HG02571 (cell line): Measurements from ENCODE around the gene FBXW4.

Experiments
- ATAC-seq: cut with Tn5 transposase; IDR thresholded peaks from one replicate; pipeline ENCODE4 v1.9.1; 2021; ENCODE audit warnings: mild to moderate bottlenecking, moderate library complexity; ENCODE audit not compliant: unreplicated experiment

Gene FBXW4

GRCh38 chr10:101704331-101704730 lies 9.4 kb upstream of the FBXW4 start:
- ATAC-seq = no peak

- ATAC-seq = no peak
Measured at GRCh38 chr10:101696632-101697031, 1.7 kb upstream of the FBXW4 start.

- no peak for ATAC-seq
Measured at GRCh38 chr10:101695404-101695890, 477 bp upstream of the FBXW4 start.

GRCh38 chr10:101693978-101694673 lies 844 bp downstream of the FBXW4 start:
- ATAC-seq = peak; percentile 57

GRCh38 chr10:101693651-101693977 lies 1.4 kb downstream of the FBXW4 start:
- peak; percentile 10 for ATAC-seq

GRCh38 chr10:101691081-101691480 lies 3.9 kb downstream of the FBXW4 start:
- ATAC-seq = no peak

DNA sequence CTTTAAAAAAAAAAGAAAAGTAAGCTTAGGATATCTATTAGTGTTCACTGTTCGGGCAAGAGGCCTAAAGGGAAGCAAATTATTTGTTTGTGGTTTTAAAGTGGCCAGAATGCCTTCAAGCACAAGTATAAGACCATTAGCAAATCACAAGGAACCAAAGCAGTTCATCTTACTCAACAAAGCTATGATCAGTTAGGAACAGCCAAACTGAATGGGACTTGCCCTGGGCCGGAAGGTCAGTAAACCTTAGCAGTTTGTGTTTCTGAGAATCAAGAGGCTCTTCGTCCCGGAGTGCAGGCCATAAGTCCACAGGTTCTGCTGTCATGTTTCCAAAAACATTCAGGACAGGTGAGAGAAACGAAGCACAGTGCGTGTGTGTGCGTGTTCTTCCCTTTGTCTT lies 4.5 kb downstream of the FBXW4 start:
- ATAC-seq = no peak

DNA sequence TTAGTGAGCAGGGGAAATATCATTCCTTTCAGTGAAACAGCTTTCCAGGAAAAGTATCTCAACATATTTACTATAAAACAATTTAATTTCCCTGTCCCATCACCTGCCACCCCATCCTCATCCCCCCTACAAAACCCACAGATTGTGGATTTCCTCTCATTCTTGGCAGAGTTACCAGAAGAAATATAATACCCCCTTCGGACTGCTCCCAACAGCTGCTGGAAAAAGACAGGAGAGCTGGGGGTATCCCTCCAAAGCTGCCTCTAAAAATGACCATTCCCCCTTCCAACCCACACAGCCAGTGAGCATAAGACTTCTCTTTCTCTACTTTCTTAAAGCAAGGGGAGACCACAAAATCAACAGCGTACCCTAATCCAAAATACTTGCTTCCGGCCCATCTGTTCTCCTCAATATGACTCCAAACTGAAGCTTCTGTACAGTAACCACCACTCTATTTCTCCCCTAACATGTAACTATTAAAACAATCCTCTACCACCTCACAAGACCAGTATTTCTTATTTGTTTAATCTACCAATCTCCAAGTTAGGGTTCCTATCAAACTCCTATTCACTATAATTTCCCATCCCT lies 7.8 kb downstream of the FBXW4 start:
- ATAC-seq = no peak

DNA sequence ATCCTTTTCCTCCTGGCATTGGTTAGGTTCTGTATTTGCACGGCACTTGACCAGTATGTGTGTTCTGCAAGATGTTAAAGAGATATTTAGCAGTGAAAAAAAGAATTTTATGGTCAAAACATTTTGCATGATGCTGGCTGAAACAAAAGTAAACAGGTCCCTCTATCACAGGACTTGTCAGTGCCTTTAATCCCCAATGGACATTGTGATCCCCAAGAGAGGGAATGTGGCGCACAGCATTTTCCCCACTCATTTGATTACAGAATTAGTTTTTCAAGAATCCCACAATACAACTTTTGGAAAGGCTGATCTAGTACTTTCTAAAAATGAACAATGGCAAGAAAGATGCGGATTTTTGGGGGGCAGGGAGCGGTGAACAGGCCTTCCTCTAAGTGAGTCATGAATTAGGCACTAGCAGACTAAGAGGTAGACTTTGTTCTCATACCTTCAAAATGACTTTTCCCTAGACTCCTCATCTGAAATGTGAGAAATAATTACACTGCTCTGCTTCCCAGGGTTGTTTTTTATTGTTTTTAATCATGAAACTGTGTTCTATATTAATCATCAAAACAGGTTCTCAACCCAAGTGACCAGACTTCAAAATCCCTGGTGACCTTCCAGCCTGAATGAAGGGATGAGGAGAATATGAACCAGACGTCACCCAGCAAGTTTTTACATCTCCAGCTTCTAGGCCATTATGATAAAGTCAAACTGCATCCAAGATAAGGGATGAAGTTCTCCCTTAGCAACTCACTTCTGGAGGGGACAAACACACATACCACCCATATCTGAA lies 8.6 kb downstream of the FBXW4 start:
- ATAC-seq = no peak

DNA sequence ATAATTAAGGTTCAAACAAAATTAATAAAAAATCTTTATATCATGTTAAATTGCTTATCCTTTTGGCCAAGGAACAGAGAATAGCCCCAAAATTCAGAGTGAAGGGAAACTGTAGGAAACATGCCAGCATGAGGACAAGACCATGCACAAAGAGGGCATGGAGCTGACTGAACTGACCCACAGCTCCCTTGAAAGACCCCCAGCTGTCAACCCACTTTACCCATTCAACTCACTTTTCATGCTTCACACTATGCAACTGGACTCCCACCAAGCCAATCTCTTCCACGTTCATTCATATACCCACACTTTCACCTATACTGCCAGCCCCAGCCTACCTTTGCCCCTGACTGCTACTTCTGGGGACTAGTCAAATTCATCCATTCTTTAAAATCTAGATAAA lies 10.2 kb downstream of the FBXW4 start:
- ATAC-seq = no peak

GRCh38 chr10:101683276-101683675 lies 11.7 kb downstream of the FBXW4 start:
- ATAC-seq = no peak

GRCh38 chr10:101682172-101682825 lies 12.7 kb downstream of the FBXW4 start:
- no peak for ATAC-seq

DNA sequence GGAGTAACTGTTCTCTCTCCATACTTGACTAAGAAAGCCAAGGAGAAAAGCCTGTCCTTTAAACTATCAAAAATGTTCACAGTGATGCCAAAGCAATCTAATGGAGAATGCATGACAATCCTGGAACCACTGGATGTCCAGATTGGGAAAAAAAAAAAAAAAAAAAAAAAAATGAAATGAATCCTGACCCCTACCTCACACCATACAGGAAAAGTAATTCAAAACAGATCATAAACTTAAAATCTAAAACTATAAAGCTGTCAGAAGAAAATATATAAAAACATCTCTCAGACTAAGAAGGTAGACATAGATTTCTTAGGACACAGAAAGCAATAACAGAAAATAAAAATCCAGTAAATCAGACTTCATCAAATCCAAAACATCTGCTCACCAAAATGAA lies 18.4 kb downstream of the FBXW4 start:
- no peak for ATAC-seq

DNA sequence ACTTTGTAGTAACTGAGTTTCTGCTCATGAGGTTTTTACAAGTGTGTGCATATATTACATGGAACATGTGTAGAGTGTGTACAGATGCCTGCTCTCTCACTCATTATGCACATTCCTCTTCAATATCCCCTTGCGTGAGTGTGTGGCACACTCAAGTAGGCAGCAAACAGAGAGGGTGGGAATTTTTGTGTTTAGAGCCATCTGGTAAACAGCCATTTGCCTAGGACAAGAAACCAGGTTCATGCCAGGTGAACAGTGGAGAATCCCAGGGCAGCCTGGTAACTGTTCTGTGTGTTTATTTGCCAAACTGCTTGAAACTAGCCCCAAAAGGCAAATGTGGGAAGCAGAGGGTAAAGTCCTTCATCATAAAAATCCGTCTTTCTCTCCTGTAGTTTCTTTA lies 19.9 kb downstream of the FBXW4 start:
- ATAC-seq = no peak

DNA sequence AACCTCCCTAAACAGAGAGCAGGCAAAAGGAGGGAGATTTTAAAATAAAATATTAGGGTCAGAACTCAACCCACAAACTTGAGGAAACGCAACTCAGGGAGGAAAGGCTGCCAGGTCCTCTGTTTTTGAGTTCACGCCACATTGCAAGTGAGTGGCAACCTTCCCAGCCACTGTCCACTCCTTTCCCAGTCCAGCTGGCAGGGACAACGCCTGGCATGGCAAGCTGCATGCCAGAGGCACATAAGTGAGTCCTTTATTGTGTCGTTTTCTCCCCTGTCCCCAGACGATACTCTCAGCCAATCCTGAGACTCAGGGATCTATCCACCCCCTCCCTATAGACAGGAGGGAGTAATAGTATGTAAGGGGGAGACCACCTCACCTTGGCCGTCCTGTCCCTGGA lies 22.4 kb downstream of the FBXW4 start:
- ATAC-seq = no peak

GRCh38 chr10:101671453-101671852 lies 23.5 kb downstream of the FBXW4 start:
- no peak for ATAC-seq

DNA sequence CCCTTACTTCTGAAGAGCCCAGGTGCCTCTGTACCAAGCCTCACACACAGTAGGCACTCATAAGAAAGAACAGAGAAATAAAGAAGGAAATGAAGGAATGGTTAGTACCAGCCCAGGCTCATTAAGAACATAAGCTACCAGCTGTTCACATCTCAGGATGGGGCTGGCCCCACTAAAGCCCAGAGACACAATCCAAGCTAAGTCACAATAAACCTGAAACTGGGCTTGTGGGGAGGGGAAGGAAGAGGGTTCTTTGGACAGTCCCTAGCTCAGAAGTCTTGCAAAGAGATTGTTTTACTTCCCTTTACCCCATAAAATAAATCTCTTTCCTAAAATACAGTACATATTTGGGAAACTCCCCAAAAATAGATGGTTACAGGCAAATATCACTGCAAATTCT lies 24.3 kb downstream of the FBXW4 start:
- ATAC-seq = no peak

GRCh38 chr10:101669181-101669580 lies 25.8 kb downstream of the FBXW4 start:
- no peak for ATAC-seq

DNA sequence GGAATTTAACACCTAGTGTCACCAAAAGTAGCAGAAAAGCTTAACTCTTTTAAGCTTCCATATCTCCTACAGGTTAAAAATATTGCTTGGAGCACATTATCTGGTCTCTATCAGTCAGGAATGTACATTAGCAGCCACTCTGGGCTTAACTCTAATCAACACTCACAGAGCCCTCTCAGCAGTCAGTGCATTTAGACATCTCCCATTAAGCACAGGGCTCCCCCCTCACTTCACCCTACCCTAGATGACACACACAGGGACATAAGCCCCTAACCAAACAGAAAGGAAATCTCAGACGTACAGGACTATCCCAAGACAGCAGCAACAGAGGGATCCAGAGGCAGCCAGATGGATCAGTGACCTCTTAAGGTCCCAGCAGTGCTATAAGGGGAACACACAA lies 26.4 kb downstream of the FBXW4 start:
- no peak for ATAC-seq

GRCh38 chr10:101666083-101666482 lies 28.9 kb downstream of the FBXW4 start:
- ATAC-seq = no peak

GRCh38 chr10:101663097-101663496 lies 31.9 kb downstream of the FBXW4 start:
- no peak for ATAC-seq

- no peak for ATAC-seq
Measured at GRCh38 chr10:101660256-101660655, 34.7 kb downstream of the FBXW4 start.
